SK-N-SH treated with all-trans-retinoic acid at 6 μM for 48 hours (cell line): ENCODE data around the gene PRRC2A.

Experiments
- BACH2 ChIP-seq: fragments of 250-450 bp; sonication (Bioruptor Pico); IDR thresholded peaks from 2 replicates; pipeline ENCODE4 v1.9.0; 2021; ENCODE audit warnings: mild to moderate bottlenecking, borderline replicate concordance
- ISL1 ChIP-seq: fragments of 250-450 bp; sonication (Bioruptor Pico); IDR thresholded peaks from 2 replicates; pipeline ENCODE4 v2.1.2; 2022; ENCODE audit warnings: mild to moderate bottlenecking, moderate library complexity
- PPARA ChIP-seq: fragments of 250-450 bp; sonication (Bioruptor Pico); IDR thresholded peaks from 2 replicates; pipeline ENCODE4 v1.5.0; 2020; ENCODE audit warnings: mild to moderate bottlenecking, borderline replicate concordance
- TCF4 ChIP-seq: fragments of 250-450 bp; sonication (Bioruptor Pico); IDR thresholded peaks from 2 replicates; pipeline ENCODE4 v1.8.0; 2021; ENCODE audit warnings: mild to moderate bottlenecking, moderate library complexity, borderline replicate concordance
- ZFP3 ChIP-seq: fragments of 250-450 bp; sonication (Bioruptor Pico); IDR thresholded peaks from 2 replicates; pipeline ENCODE4 v1.5.0; 2020; ENCODE audit warnings: mild to moderate bottlenecking, moderate library complexity
- ZFP30 ChIP-seq: fragments of 450-650 bp; formaldehyde crosslinking; IDR thresholded peaks from 2 replicates; pipeline ENCODE4 v1.5.0; 2022; ENCODE audit warnings: mild to moderate bottlenecking, moderate library complexity
- TF ChIP-seq, protein P1 (sequence below): fragments of 250-450 bp; sonication (Bioruptor Pico); IDR thresholded peaks from 2 replicates; pipeline ENCODE4 v1.5.1; 2020; ENCODE audit warnings: low read depth, mild to moderate bottlenecking, moderate library complexity
- TF ChIP-seq, protein P2 (sequence below): fragments of 250-450 bp; sonication (Bioruptor Pico); IDR thresholded peaks from 2 replicates; pipeline ENCODE4 v1.5.1; 2021; ENCODE audit warnings: mild to moderate bottlenecking, moderate library complexity

DNA sequence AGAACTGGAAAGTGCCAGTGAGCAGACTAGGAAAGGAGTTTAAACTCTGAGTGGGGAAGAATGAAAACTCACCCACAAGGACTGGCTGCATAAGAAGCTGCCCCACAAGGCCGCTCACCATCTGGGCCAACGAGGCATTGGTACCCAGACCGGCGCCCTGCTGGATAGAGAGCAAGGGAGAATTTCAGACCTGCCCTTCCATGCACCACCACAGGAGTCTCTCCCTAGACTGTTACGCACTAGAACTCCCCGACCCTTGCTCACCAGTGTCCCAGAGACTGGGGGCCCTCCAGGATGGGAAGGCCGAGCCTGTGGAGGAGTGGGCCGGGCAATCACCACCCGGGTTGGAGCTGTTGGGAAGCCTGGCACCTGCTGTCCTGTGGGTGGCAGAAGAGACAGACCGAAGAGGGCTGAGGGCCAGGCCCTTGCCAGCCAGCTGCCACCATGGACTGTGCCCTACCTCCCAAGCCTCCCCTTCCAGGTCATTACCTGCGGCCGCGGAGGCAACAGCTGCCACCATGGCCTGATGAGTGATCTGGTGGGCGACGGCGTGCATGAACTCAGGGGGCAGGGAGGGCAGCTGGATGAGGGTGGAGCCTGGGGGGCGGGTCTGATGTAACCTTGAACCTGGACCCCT is 23.4 kb downstream of the PRRC2A start:
- TF ChIP-seq, protein P1, sequence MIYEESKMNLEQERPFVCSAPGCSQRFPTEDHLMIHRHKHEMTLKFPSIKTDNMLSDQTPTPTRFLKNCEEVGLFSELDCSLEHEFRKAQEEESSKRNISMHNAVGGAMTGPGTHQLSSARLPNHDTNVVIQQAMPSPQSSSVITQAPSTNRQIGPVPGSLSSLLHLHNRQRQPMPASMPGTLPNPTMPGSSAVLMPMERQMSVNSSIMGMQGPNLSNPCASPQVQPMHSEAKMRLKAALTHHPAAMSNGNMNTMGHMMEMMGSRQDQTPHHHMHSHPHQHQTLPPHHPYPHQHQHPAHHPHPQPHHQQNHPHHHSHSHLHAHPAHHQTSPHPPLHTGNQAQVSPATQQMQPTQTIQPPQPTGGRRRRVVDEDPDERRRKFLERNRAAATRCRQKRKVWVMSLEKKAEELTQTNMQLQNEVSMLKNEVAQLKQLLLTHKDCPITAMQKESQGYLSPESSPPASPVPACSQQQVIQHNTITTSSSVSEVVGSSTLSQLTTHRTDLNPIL (CRISPR knock-in tag) = no peak
- TF ChIP-seq PPARA (no peak), BACH2 (CRISPR knock-in tag) (no peak), ISL1 (CRISPR knock-in tag) (no peak), TCF4 (CRISPR knock-in tag) (no peak), ZFP30 (CRISPR knock-in tag) (no peak), ZFP3 (no peak)
- TF ChIP-seq, protein P2, sequence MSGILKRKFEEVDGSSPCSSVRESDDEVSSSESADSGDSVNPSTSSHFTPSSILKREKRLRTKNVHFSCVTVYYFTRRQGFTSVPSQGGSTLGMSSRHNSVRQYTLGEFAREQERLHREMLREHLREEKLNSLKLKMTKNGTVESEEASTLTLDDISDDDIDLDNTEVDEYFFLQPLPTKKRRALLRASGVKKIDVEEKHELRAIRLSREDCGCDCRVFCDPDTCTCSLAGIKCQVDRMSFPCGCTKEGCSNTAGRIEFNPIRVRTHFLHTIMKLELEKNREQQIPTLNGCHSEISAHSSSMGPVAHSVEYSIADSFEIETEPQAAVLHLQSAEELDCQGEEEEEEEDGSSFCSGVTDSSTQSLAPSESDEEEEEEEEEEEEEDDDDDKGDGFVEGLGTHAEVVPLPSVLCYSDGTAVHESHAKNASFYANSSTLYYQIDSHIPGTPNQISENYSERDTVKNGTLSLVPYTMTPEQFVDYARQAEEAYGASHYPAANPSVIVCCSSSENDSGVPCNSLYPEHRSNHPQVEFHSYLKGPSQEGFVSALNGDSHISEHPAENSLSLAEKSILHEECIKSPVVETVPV (CRISPR knock-in tag) = no peak
